ENCODE measurements around the gene FBXW5.
A peak's percentile ranks its signal among the peaks of the same experiment; 100 is the strongest.

FBXW5 gene

DNA sequence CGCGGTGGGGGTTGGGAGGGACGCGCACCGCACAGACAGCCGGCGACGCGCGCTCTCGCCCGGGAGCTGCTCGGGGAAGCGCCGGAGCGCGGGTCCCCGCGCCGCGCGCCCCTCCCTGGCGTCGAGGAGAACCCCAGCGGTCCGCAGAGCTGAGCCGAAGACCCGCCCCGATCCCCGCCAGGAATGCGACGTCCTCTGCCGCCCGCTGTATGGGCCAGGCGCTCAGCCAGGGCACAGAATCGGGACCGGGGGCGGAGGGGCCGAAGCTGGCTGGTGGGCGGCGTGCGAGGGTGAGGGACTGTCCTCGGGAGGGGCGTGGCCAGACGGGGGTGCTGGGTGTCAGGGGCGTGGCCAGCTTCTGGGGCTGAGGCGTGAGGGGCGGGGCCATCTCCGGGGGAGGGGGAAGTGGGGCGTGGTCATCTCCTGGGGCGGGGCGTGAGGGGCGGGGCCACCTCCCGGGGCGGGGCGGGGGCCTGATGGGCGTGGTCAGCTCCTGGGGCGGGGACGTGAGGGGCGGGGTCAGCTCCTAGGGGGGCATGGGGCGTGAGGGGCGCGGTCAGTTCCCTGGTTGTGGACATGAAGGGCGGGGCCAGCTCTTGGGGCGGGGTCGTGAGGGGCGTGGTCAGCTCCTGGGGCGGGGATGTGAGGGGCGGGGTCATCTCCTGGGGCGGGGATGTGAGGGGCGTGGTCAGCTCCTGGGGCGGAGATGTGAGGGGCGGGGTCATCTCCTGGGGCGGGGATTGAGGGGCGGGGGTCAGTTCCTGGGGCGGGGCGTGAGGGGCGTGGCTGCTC, 33.7 kb upstream of the FBXW5 start:
- DNase-seq, result peak; percentile 67

GRCh38 chr9:136977649-136978072, 33.1 kb upstream of the FBXW5 start:
- no peak for DNase-seq

GRCh38 chr9:136977223-136977622, 32.7 kb upstream of the FBXW5 start, which contains the start of gene PTGDS:
Gene PTGDS (plus strand): TSS chr9:136977504. CDS start chr9:136977579, 75 bp downstream.
- no peak for DNase-seq

GRCh38 chr9:136975644-136976043, 31.1 kb upstream of the FBXW5 start:
- peak; percentile 40 for DNase-seq

- DNase-seq, result no peak
Measured at GRCh38 chr9:136974817-136975535, 30.4 kb upstream of the FBXW5 start.

- DNase-seq, result no peak
Measured at GRCh38 chr9:136973618-136974617, 29.4 kb upstream of the FBXW5 start.

GRCh38 chr9:136972743-136973142, 28.2 kb upstream of the FBXW5 start:
- no peak for DNase-seq

DNA sequence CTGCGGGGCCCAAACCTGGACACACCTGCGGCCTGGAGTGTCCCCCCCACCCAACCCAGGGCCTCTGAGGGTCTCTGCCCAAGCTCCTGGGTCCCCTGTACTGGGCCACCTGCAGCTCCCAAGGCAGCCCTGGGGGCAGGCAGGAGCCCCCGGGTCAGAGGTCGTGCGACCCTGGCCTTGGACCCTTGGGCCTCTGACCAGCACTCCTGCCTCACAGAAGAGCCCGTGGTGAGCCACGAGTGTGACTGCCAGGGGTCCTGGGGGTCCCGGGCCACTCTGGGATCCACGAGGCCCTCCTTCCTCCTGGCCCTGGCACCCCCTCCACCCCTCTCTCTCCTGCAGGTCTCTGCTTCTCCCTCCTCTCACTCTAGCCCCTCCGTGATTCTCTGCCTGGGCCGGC, 27.8 kb upstream of the FBXW5 start:
- no peak for DNase-seq

GRCh38 chr9:136971746-136972145, 27.2 kb upstream of the FBXW5 start:
- no peak for DNase-seq

DNA sequence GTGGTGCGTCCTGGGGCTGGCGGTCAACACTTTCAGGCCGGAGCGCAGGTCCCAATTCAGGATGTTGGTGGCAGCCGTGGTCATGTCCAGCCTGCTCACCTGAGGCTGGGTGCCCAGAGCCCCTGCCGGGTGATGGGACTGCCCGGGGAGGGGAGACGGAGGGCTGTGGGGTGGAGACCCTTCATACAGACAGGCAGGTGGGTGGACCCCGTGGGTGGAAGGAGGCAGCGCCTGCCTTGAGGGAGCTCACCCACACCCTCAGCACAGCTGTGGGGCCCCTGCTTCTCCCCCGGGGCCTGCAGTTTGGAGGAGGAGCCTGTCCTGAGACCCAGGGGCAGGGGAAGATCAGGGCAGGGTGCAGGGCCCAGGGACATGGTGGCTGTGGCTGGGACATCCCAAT, 25.8 kb upstream of the FBXW5 start:
- no peak for DNase-seq

GRCh38 chr9:136969774-136970173, 25.2 kb upstream of the FBXW5 start:
- DNase-seq, result no peak

DNA sequence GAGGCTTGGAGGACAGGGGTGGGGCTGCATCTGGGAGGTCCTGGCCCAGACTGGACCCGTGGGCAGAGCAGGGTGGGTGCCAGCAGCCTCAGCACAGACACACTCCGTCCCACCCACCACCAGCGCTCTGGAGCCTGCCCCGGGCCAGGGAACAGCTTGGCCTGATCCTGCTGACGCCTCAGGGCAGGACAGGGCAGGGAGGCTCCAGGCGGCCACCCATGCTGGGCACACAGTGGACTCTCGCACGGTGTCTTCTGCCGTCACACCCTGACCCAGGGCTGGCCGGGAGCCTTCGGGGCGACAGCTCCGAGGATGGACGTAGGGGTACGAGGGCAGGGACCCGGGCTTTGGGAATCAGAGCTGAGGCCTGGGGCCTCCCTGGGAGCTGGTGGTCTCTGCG, 24.6 kb upstream of the FBXW5 start:
- DNase-seq, result no peak

GRCh38 chr9:136968333-136969127, 24.0 kb upstream of the FBXW5 start:
- no peak for DNase-seq

- DNase-seq, result peak; percentile 53
Measured at GRCh38 chr9:136965771-136966484, 21.4 kb upstream of the FBXW5 start.

DNA sequence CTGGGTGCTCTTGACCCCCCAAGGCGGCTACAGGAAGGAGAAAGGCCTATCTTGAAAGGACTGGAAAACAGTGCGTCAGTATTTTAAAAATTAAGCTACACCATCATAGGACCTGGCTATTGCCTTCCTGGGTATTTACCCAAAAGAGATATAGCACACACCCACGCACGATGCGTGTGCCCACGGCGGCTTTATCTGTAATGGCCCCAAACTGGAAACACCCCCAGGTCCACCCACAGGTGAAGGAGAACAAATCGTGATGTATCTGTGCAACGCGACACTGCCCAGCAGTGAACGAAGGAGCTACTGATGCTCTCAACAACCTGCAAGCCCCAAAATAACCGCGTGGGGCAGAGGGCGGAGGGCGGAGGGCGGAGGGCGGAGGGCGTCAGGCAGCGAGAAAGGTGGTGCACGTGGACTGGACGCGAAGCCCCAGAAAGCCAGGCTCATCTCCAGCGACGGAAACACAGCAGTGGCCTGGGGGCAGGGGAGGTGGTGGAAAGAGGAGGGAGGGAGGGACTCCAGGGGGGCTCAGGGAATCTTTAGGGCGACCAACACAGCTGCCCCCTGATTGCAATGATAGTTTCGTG, 20.4 kb upstream of the FBXW5 start:
- DNase-seq, result no peak

- DNase-seq, result no peak
Measured at GRCh38 chr9:136964171-136964689, 19.7 kb upstream of the FBXW5 start.

GRCh38 chr9:136963751-136964150, 19.2 kb upstream of the FBXW5 start:
- no peak for DNase-seq

DNA sequence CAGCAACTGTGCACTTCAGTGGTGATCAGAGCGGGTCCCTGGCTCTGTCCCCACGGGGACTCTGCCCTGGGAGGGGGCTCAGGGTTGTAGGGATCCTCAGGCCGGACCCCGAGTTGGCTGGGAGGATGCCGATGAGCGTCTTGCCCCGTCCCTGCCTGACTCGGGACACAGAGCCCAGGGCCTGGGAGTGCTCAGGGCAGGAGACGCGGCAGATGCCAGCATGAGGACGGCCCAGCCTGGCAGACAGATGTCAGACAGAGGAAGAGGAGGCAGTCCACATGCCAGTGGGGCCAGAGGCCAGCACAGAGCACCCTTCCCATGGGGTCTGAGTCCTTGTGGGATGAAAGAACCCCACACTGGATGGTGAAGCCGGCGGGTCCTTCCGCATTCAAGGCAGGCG, 18.8 kb upstream of the FBXW5 start:
- DNase-seq, result no peak

DNA sequence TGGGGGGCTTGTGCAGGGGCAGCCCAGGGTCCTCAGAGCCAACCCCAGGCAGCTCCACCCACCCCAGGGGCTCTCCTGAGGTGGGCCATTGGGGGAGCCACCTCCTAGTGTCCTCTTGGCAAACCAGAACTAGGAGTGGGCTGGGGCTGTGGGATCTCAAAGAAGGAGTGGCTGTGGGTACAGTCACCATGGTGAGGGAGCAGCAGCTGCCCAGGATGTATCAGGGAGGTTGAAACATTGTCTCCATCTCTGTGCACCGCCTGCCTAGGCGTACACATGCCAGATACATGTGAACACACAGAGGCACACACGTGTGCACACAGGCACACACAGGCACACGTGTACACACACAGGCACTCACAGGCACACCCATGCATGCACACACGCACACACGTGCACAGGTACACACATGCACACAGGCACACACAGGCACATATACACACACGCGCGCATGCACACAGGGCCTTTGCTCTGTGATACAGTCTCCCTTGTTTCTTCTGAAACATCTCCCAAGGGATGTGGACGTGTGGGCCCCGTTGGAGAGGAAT, 18.2 kb upstream of the FBXW5 start:
- no peak for DNase-seq

DNA sequence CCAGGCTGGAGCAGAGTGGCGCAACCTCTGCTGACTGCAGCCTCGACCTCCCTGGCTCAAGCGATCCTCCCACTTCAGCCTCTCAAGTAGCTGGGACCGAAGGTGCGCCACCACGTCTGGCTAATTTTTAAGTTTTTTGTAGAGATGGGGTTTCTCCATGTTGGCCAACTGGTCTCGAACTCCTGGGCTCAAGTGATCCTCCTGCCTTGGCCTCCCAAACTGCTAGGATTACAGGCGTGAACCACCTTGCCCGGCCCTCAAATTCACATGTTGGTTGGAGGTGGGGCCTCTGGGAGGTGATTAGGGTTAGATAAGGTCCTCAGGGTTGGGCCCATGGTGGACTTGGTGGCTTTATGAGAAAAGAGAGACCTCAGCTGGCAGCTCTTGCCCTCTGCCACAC, 17.6 kb upstream of the FBXW5 start:
- DNase-seq, result no peak
